ENCODE data around the gene FAM184A. TPM values are rescaled to one million over a fixed set of nuclear protein-coding genes. Genes with fewer than 3 reads are reported as not detected.

The FAM184A gene
- total RNA-seq, 6 experiments from 2014 or later, result not detected

DNA sequence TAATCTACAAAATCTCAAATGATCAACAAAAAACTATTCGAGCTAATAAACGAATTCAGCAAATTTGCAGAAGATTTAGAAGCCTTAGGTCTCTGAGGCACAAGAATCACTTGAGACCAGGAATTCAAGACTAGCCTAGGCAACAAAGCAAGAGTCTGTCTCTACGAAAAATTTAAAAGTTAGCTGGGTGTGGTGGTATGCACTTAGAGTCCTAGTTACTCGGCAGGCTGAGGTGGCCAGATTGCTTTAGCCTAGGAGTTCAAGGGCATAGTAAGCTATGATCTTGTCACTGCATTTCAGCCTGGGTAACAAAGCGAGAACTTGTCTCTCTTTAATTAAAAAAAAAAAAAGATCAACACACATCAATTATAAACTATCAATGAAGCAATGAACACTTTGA is 34.2 kb downstream of the FAM184A start:
- no peak for DNase-seq
- H3K4me1 Mint-ChIP-seq (ENCODE audit: low read depth), result no peaks in the 10 kb centered on the region
- H3K27me3 Mint-ChIP-seq (ENCODE audit: insufficient read depth), result no peaks in the 10 kb centered on the region; the same call in 1 of the 2 replicates
- H3K27ac Mint-ChIP-seq, result no peak overlapping the region
- H3K36me3 Mint-ChIP-seq (ENCODE audit: low read depth), result no peaks in the 10 kb centered on the region
- H3K4me3 Mint-ChIP-seq, result no peak overlapping the region
- peaks cover 6% of the 10 kb centered on the region for H3K9me3 Mint-ChIP-seq
- TF ChIP-seq, protein P1, sequence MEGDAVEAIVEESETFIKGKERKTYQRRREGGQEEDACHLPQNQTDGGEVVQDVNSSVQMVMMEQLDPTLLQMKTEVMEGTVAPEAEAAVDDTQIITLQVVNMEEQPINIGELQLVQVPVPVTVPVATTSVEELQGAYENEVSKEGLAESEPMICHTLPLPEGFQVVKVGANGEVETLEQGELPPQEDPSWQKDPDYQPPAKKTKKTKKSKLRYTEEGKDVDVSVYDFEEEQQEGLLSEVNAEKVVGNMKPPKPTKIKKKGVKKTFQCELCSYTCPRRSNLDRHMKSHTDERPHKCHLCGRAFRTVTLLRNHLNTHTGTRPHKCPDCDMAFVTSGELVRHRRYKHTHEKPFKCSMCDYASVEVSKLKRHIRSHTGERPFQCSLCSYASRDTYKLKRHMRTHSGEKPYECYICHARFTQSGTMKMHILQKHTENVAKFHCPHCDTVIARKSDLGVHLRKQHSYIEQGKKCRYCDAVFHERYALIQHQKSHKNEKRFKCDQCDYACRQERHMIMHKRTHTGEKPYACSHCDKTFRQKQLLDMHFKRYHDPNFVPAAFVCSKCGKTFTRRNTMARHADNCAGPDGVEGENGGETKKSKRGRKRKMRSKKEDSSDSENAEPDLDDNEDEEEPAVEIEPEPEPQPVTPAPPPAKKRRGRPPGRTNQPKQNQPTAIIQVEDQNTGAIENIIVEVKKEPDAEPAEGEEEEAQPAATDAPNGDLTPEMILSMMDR (IDR thresholded peaks at IDR 0.05), result no peak

DNA sequence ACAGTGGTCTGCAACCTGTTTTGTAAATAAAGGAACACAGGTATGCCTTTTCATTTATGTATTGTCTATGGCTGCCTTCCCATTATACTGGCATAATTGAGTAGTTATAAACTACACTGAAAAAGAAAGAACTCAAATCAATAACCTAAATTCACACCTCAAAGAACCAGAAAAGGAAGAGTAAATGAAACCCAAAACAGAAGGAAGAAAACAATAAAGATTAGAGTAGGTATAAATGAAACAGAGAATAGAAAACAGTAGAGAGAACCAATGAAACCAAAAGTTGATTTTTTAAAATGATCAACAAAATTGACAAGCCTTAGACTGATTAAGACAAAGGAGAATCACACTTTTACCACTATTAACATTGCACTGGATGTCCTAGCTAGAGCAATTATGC is 34.7 kb downstream of the FAM184A start:
- TF ChIP-seq, protein P1 (IDR thresholded peaks at IDR 0.05), result no peak
- H3K4me1 Mint-ChIP-seq (ENCODE audit: low read depth), result no peaks in the 10 kb centered on the region
- H3K9me3 Mint-ChIP-seq, result peaks cover 5% of the 10 kb centered on the region
- H3K36me3 Mint-ChIP-seq (ENCODE audit: low read depth), result no peaks in the 10 kb centered on the region
- no peak overlapping the region for H3K27ac Mint-ChIP-seq
- no peak for DNase-seq
- H3K4me3 Mint-ChIP-seq, result no peak overlapping the region
- no peaks in the 10 kb centered on the region; the same call in 1 of the 2 replicates for H3K27me3 Mint-ChIP-seq (ENCODE audit: insufficient read depth)

GRCh38 chr6:119043265-119043664 is 35.2 kb downstream of the FAM184A start:
- H3K4me3 Mint-ChIP-seq, result no peak overlapping the region
- no peak for DNase-seq

GRCh38 chr6:119040636-119041035 is 37.8 kb downstream of the FAM184A start:
- Mint-ChIP-seq H3K27ac (no peak overlapping the region), H3K4me3 (no peak overlapping the region), H3K9me3 (no peaks in the 10 kb centered on the region; the same call in 1 of the 2 replicates), H3K27me3 (ENCODE audit: insufficient read depth) (peaks cover 1% of the 10 kb centered on the region; the same call in 1 of the 2 replicates), H3K4me1 (ENCODE audit: low read depth) (no peaks in the 10 kb centered on the region), H3K36me3 (ENCODE audit: low read depth) (no peaks in the 10 kb centered on the region)
- TF ChIP-seq, protein P1 (IDR thresholded peaks at IDR 0.05), result no peak
- DNase-seq, result no peak

More at GRCh38 chr6:119043265-119043664, 35.2 kb downstream of the FAM184A start:
- Mint-ChIP-seq H3K27ac (no peak overlapping the region), H3K4me1 (ENCODE audit: low read depth) (no peaks in the 10 kb centered on the region), H3K9me3 (no peaks in the 10 kb centered on the region; the same call in 1 of the 2 replicates), H3K36me3 (ENCODE audit: low read depth) (no peaks in the 10 kb centered on the region), H3K27me3 (ENCODE audit: insufficient read depth) (no peaks in the 10 kb centered on the region; the same call in 1 of the 2 replicates)
- TF ChIP-seq, protein P1 (IDR thresholded peaks at IDR 0.05), result no peak

DNA sequence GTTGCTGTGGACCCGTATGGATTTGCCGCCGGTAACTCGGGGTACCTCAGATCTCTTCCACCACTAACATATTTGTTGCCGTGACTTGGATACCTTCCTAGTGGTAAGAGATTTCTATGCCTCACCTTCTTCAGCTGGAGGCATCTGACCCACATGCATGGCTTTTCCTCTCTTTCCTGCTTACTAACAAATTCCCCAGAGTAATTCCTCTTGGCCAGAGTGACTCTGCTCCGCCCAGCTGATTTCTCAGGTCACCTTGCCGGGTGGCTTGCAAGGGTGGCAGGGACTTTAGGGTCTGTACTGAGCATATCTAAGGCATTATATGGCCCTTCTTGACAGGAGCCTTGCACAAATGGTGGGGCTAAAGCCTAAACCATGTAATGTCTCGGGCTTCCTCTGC is 38.2 kb downstream of the FAM184A start:
- peaks cover 1% of the 10 kb centered on the region; the same call in 1 of the 2 replicates for H3K27me3 Mint-ChIP-seq (ENCODE audit: insufficient read depth)
- TF ChIP-seq, protein P1 (IDR thresholded peaks at IDR 0.05), result no peak
- no peaks in the 10 kb centered on the region for H3K4me1 Mint-ChIP-seq (ENCODE audit: low read depth)

More for the DNA sequence above, 38.2 kb downstream of the FAM184A start:
- Mint-ChIP-seq H3K4me3 (no peak overlapping the region), H3K36me3 (ENCODE audit: low read depth) (no peaks in the 10 kb centered on the region), H3K9me3 (no peaks in the 10 kb centered on the region; the same call in 1 of the 2 replicates), H3K27ac (no peak overlapping the region)
- no peak for DNase-seq
